Right lobe of liver (tissue), 4 donors: ENCODE measurements around the gene STN1.

Experiments
- POLR2A ChIP-seq: fragments of 450-650 bp; IDR thresholded peaks from one replicate; pipeline ENCODE4 v1.6.1; 2017; ENCODE audit warnings: antibody characterized with exemption, mild to moderate bottlenecking
- TF ChIP-seq, protein P1 (sequence below), 4 donors: fragments of 200-600 bp in 3 of 4; fragments of 450-650 bp in 1 of 4; IDR thresholded peaks; one replicate each; pipeline versions ENCODE4 v1.5.1 to v1.8.0; 2016 to 2022; ENCODE audit warnings: antibody characterized with exemption in 4 of 4, mild to moderate bottlenecking in 2 of 4
- donor health status: DM: no; HTN: no; CAD: no.
- donor health status: DM: no; HTN: no; CAD: no.
- donor health status: DM: no; HTN: yes; CAD: no.

DNA sequence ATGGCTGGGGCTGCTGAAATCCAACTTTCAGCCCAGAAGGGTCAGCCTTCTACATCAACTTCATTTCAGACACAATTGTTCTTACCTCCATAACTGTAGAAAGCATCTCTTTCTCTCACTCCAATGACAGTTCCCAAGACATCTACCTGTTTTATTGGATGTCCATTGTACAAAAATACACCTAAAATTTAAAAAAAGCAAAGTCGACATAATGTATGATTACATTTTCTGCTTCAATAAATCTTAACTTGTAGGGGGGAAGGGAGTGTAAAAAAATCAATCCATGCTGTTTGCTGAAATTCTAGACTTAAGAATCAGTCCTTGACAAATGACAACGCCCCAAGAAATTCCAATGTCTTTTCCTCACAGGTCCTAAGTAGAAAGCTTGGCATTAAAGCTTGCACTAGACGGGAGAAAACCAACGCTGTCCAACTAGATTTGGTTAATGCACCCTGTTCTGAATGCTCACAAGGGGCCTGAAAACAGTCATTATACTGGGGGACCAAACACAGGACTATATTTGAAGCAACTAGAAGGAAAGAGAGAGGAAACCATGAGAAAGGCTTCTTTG lies 7.5 kb downstream of the STN1 start:
- TF ChIP-seq, protein P1, sequence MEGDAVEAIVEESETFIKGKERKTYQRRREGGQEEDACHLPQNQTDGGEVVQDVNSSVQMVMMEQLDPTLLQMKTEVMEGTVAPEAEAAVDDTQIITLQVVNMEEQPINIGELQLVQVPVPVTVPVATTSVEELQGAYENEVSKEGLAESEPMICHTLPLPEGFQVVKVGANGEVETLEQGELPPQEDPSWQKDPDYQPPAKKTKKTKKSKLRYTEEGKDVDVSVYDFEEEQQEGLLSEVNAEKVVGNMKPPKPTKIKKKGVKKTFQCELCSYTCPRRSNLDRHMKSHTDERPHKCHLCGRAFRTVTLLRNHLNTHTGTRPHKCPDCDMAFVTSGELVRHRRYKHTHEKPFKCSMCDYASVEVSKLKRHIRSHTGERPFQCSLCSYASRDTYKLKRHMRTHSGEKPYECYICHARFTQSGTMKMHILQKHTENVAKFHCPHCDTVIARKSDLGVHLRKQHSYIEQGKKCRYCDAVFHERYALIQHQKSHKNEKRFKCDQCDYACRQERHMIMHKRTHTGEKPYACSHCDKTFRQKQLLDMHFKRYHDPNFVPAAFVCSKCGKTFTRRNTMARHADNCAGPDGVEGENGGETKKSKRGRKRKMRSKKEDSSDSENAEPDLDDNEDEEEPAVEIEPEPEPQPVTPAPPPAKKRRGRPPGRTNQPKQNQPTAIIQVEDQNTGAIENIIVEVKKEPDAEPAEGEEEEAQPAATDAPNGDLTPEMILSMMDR (IDR thresholded peaks at IDR 0.05): no peak
- no peak for TF ChIP-seq POLR2A
